HepG2 (cell line): ENCODE measurements around the gene FAM20A. TPM values are rescaled to one million over a fixed set of nuclear protein-coding genes. Genes with fewer than 3 reads are reported as not detected.

Source experiments
- ADNP ChIP-seq: sonication (generic); formaldehyde crosslinking; IDR thresholded peaks from 2 replicates; pipeline ENCODE4 v1.4.0; 2020; ENCODE audit warnings: missing genetic modification reagents
- ARID5B ChIP-seq: IDR thresholded peaks from 2 replicates; pipeline ENCODE4 v1.4.0; 2020; ENCODE audit warnings: mild to moderate bottlenecking, missing genetic modification reagents
- CBX5 ChIP-seq: sonication (generic); formaldehyde crosslinking; IDR thresholded peaks from 2 replicates; pipeline ENCODE4 v1.4.0; 2020; ENCODE audit warnings: missing genetic modification reagents, borderline replicate concordance
- DRAP1 ChIP-seq: IDR thresholded peaks from 2 replicates; pipeline ENCODE4 v1.6.1; 2016; ENCODE audit warnings: missing genetic modification reagents, missing compliant biosample characterization
- EHMT2 ChIP-seq: fragments of 200-600 bp; sonication (generic); IDR thresholded peaks from 2 replicates; pipeline ENCODE4 v1.7.0; 2017; ENCODE audit warnings: antibody characterized with exemption, low read depth, low read length, borderline replicate concordance
- MAX ChIP-seq: IDR thresholded peaks from 2 replicates; pipeline ENCODE4 v1.6.1; 2012; ENCODE audit warnings: inconsistent platforms
- NR2C2 ChIP-seq: sonication (generic); formaldehyde crosslinking; IDR thresholded peaks from 2 replicates; pipeline ENCODE4 v1.4.0; 2020; ENCODE audit warnings: missing genetic modification reagents, mild to moderate bottlenecking, moderate library complexity, borderline replicate concordance
- PHF5A ChIP-seq: IDR thresholded peaks from one replicate; pipeline ENCODE4 v1.6.1; 2018; ENCODE audit warnings: low read depth, missing genetic modification reagents; ENCODE audit not compliant: unreplicated experiment
- POLR2G ChIP-seq: fragments of 200-400 bp; formaldehyde crosslinking; IDR thresholded peaks from 2 replicates; pipeline ENCODE4 v1.6.1; 2018; ENCODE audit warnings: mild to moderate bottlenecking, low read depth, low read length, moderate library complexity
- RARG ChIP-seq: sonication (generic); formaldehyde crosslinking; IDR thresholded peaks from 2 replicates; pipeline ENCODE4 v1.4.0; 2020; ENCODE audit warnings: low read depth, mild to moderate bottlenecking, missing genetic modification reagents
- RBM22 ChIP-seq: fragments of 200-400 bp; formaldehyde crosslinking; optimal IDR thresholded peaks from 2 replicates; pipeline ENCODE3; 2017; ENCODE audit warnings: mild to moderate bottlenecking, low read length, moderate library complexity
- REST ChIP-seq, 2 experiments: IDR thresholded peaks; 2 replicates each; pipeline ENCODE4 v1.6.1; 2011 to 2012; ENCODE audit warnings: low read length in 2 of 2, borderline replicate concordance in 1 of 2, low read depth in 1 of 2, mild to moderate bottlenecking in 1 of 2, moderate library complexity in 1 of 2
- SNAPC2 ChIP-seq: sonication (generic); formaldehyde crosslinking; IDR thresholded peaks from 2 replicates; pipeline ENCODE4 v1.8.1; 2022; ENCODE audit warnings: mild to moderate bottlenecking, missing genetic modification reagents
- STAT5B ChIP-seq: sonication (generic); formaldehyde crosslinking; IDR thresholded peaks from 2 replicates; pipeline ENCODE4 v1.4.0; 2020; ENCODE audit warnings: missing genetic modification reagents
- ZNF24 ChIP-seq: fragments of 450-650 bp; IDR thresholded peaks from 2 replicates; pipeline ENCODE4 v1.6.1; 2017; ENCODE audit warnings: antibody characterized with exemption, mild to moderate bottlenecking
- ZNF282 ChIP-seq: fragments of 450-650 bp; IDR thresholded peaks from 2 replicates; pipeline ENCODE4 v1.6.1; 2018; ENCODE audit not compliant: partially characterized antibody
- ZNF317 ChIP-seq: sonication (generic); formaldehyde crosslinking; IDR thresholded peaks from 2 replicates; pipeline ENCODE4 v1.5.0; 2020; ENCODE audit warnings: mild to moderate bottlenecking, missing genetic modification reagents
- ZNF326 ChIP-seq: sonication (generic); formaldehyde crosslinking; IDR thresholded peaks from 2 replicates; pipeline ENCODE4 v1.4.0; 2020; ENCODE audit warnings: missing genetic modification reagents, borderline replicate concordance
- ZNF614 ChIP-seq: IDR thresholded peaks from 2 replicates; pipeline ENCODE4 v1.6.1; 2018; ENCODE audit warnings: missing biosample characterization, missing genetic modification reagents, inconsistent platforms, borderline replicate concordance
- ZNF737 ChIP-seq: sonication (generic); formaldehyde crosslinking; IDR thresholded peaks from 2 replicates; pipeline ENCODE4 v1.5.0; 2020; ENCODE audit warnings: missing genetic modification reagents, mild to moderate bottlenecking, borderline replicate concordance
- ZNF800 ChIP-seq: sonication (generic); formaldehyde crosslinking; IDR thresholded peaks from 2 replicates; pipeline ENCODE4 v1.4.0; 2020; ENCODE audit warnings: missing genetic modification reagents
- ZNF841 ChIP-seq: sonication (generic); formaldehyde crosslinking; IDR thresholded peaks from 2 replicates; pipeline ENCODE4 v1.8.1; 2023; ENCODE audit warnings: missing genetic modification reagents, borderline replicate concordance
- polyA plus RNA-seq, 8 experiments: library from polyadenylated mRNA; depleted of rRNA in 3 of 8; stranded (reverse) in 7 of 8; unstranded in 1 of 8; fragments of >200 nt; fragmentation: Illumina TruSeq in 4 of 8; extraction: Trizol in 4 of 8; gene quantifications; 2 replicates each; pipeline versions ENCODE4 v1.2.1 to v1.2.3, GENCODE V29; 2011 to 2016; ENCODE audit warnings: low read depth in 4 of 8, missing spikeins in 1 of 8, mixed read lengths in 1 of 8; ENCODE audit not compliant: insufficient read depth in 1 of 8
- total RNA-seq, 5 experiments: library from RNA; depleted of rRNA; stranded (reverse); fragments of >200 nt; fragmentation: Illumina TruSeq; extraction: Trizol; gene quantifications; 2 replicates each; pipeline ENCODE4 v1.2.3, GENCODE V29; 2016; ENCODE audit warnings: low read depth in 1 of 5

Gene FAM20A
- total and polyA plus RNA-seq, 2 of the 13 experiments (the other 11 are each of a cell fraction or from before 2014, with no cell fraction given), result 9.3 to 20.7 TPM

- peak; percentile 63; the same call in 1 of the 2 replicates for TF ChIP-seq ARID5B (CRISPR knock-in tag)
- no peak for TF ChIP-seq ADNP
- no peak for TF ChIP-seq RARG (CRISPR knock-in tag)
- no peak for TF ChIP-seq EHMT2
- TF ChIP-seq ZNF24, result peak; percentile 69
- TF ChIP-seq ZNF614 (CRISPR knock-in tag), result no peak
- TF ChIP-seq STAT5B, result no peak
- TF ChIP-seq ZNF317, result no peak
- no peak; the same call in 1 of the 2 replicates for TF ChIP-seq NR2C2
- TF ChIP-seq ZNF737 (CRISPR knock-in tag), result no peak
- no peak; the same call in 1 of the 2 replicates for TF ChIP-seq SNAPC2 (CRISPR knock-in tag)
- TF ChIP-seq ZNF282, result no peak
- TF ChIP-seq DRAP1, result no peak
- no peak for TF ChIP-seq CBX5 (CRISPR knock-in tag)
- no peak for TF ChIP-seq MAX
- TF ChIP-seq ZNF800 (CRISPR knock-in tag), result no peak
- no peak for TF ChIP-seq POLR2G
- no peak for TF ChIP-seq RBM22
- no peak for TF ChIP-seq ZNF326 (CRISPR knock-in tag)
- no peak for TF ChIP-seq PHF5A (CRISPR knock-in tag)
- no peak for TF ChIP-seq REST (IDR thresholded peaks at IDR 0.05; ENCODE audit: borderline replicate concordance in 1 of 2, low read depth in 1 of 2, low read length in 2 of 2)
- no peak for TF ChIP-seq ZNF841 (CRISPR knock-in tag)
These were observed 2.6 kb downstream of the FAM20A start (continued) for GRCh38 chr17:68598545-68598961.
